ENCODE measurements around the gene RNLS.

Gene RNLS

GRCh38 chr10:88473989-88474883 lies 108.9 kb downstream of the RNLS start:
- no peak for DNase-seq

GRCh38 chr10:88472540-88472939 lies 110.6 kb downstream of the RNLS start:
- DNase-seq: no peak

GRCh38 chr10:88471899-88472298 lies 111.2 kb downstream of the RNLS start:
- DNase-seq: no peak

- no peak for DNase-seq
These were observed 115.2 kb downstream of the RNLS start for GRCh38 chr10:88467835-88468485.

GRCh38 chr10:88466786-88467185 lies 116.3 kb downstream of the RNLS start:
- no peak for DNase-seq

- DNase-seq: no peak
These were observed 117.4 kb downstream of the RNLS start for GRCh38 chr10:88465765-88466164.

- DNase-seq: no peak
These were observed 119.3 kb downstream of the RNLS start for GRCh38 chr10:88463811-88464210.

GRCh38 chr10:88461426-88461825 lies 121.7 kb downstream of the RNLS start:
- DNase-seq: no peak

GRCh38 chr10:88459530-88459929 lies 123.6 kb downstream of the RNLS start:
- DNase-seq: no peak

- DNase-seq: no peak
These were observed 124.9 kb downstream of the RNLS start for GRCh38 chr10:88458209-88458608.

GRCh38 chr10:88457660-88458059 lies 125.5 kb downstream of the RNLS start:
- DNase-seq: no peak

GRCh38 chr10:88456730-88457129 lies 126.4 kb downstream of the RNLS start:
- no peak for DNase-seq

- no peak for DNase-seq
These were observed 127.3 kb downstream of the RNLS start for GRCh38 chr10:88455831-88456230.

GRCh38 chr10:88450201-88450600 lies 132.9 kb downstream of the RNLS start:
- no peak for DNase-seq

- no peak for DNase-seq
These were observed 140.4 kb downstream of the RNLS start for GRCh38 chr10:88442716-88443115.

GRCh38 chr10:88440541-88440940 lies 142.6 kb downstream of the RNLS start:
- DNase-seq: no peak

- DNase-seq: no peak
These were observed 143.2 kb downstream of the RNLS start for GRCh38 chr10:88439932-88440331.

GRCh38 chr10:88437411-88437810 lies 145.7 kb downstream of the RNLS start:
- no peak for DNase-seq

GRCh38 chr10:88433565-88434186 lies 149.4 kb downstream of the RNLS start:
- DNase-seq: no peak

GRCh38 chr10:88431103-88431502 lies 152.0 kb downstream of the RNLS start:
- no peak for DNase-seq

- DNase-seq: no peak
These were observed 154.1 kb downstream of the RNLS start for GRCh38 chr10:88428976-88429375.

GRCh38 chr10:88428442-88428841 lies 154.7 kb downstream of the RNLS start:
- no peak for DNase-seq

GRCh38 chr10:88427024-88427423 lies 156.1 kb downstream of the RNLS start:
- DNase-seq: no peak

GRCh38 chr10:88424881-88425280 lies 158.2 kb downstream of the RNLS start:
- no peak for DNase-seq

Data from GDM1 (cell line).